Smooth muscle cell (in vitro differentiated cells): ENCODE results near the gene CFAP58. TPM values are rescaled to one million over a fixed set of nuclear protein-coding genes. Genes with fewer than 3 reads are reported as not detected.

Experiments used
- DNase-seq: peaks from one replicate; lab custom pipeline; 2025; ENCODE audit not compliant: unreplicated experiment; lab: John Stamatoyannopoulos, UW
- H2AFZ ChIP-seq: fragments of 200-600 bp; sonication (generic); 2 replicates; pipeline ENCODE4 v1.6.0; 2016; ENCODE audit warnings: antibody characterized with exemption, low read depth, mild to moderate bottlenecking
- H3F3A ChIP-seq: fragments of 200-600 bp; sonication (generic); 2 replicates; pipeline ENCODE4 v1.6.0; 2017; ENCODE audit warnings: antibody characterized with exemption, low read depth
- H3K27ac ChIP-seq: fragments of 200-600 bp; sonication (generic); 2 replicates; pipeline ENCODE4 v1.5.1; 2016; ENCODE audit warnings: low read depth, mild to moderate bottlenecking
- H3K27me3 ChIP-seq: fragments of 200-600 bp; sonication (generic); 2 replicates; pipeline ENCODE4 v1.6.1; 2016; ENCODE audit warnings: low read depth, mild to moderate bottlenecking
- H3K36me3 ChIP-seq: fragments of 200-600 bp; sonication (generic); 2 replicates; pipeline ENCODE4 v1.5.1; 2016; ENCODE audit warnings: low read depth
- H3K4me1 ChIP-seq: fragments of 200-600 bp; sonication (generic); 2 replicates; pipeline ENCODE4 v1.5.1; 2016; ENCODE audit warnings: low read depth
- H3K4me2 ChIP-seq: fragments of 200-600 bp; sonication (generic); 2 replicates; pipeline ENCODE4 v1.6.0; 2016; ENCODE audit warnings: mild to moderate bottlenecking
- H3K4me3 ChIP-seq: fragments of 200-600 bp; sonication (generic); 2 replicates; pipeline ENCODE4 v1.5.1; 2016; ENCODE audit warnings: mild to moderate bottlenecking
- H3K79me2 ChIP-seq: fragments of 200-600 bp; sonication (generic); 2 replicates; pipeline ENCODE4 v1.6.0; 2016; ENCODE audit warnings: low read depth, mild to moderate bottlenecking
- H3K9ac ChIP-seq: fragments of 200-600 bp; sonication (generic); 2 replicates; pipeline ENCODE4 v1.6.0; 2016; ENCODE audit warnings: low read depth
- H3K9me3 ChIP-seq: fragments of 200-600 bp; sonication (generic); replicated peaks from 2 replicates; pipeline ENCODE4 v1.5.1; 2016; ENCODE audit warnings: low read depth
- H4K20me1 ChIP-seq: fragments of 200-600 bp; sonication (generic); 2 replicates; pipeline ENCODE4 v1.6.0; 2016; ENCODE audit warnings: low read depth
- CTCF ChIP-seq: fragments of 200-600 bp; sonication (generic); IDR thresholded peaks from 2 replicates; pipeline ENCODE4 v1.5.1; 2017; ENCODE audit warnings: borderline replicate concordance, mild to moderate bottlenecking, antibody characterized with exemption; ENCODE audit not compliant: insufficient read depth, poor library complexity, severe bottlenecking
- WGBS: methylation state at CpG from one replicate; pipeline ENCODE4 v1.1.7; 2016; ENCODE audit warnings: low lambda C conversion rate; 5-methylcytosine and 5-hydroxymethylcytosine counted together
- polyA plus RNA-seq: library from polyadenylated mRNA; unstranded; fragments of >200 nt; fragmentation: Nextera tagmentation; extraction: Ambion mirVana; gene quantifications from 2 replicates; pipeline ENCODE4 v1.2.1, GENCODE V29; 2016
- total RNA-seq: library from RNA; depleted of rRNA; stranded (reverse); fragments of >200 nt; gene quantifications from 2 replicates; pipeline ENCODE4 v1.2.3, GENCODE V29; 2014

CFAP58 gene
- total and polyA plus RNA-seq, 2 experiments from 2014 or later, result 0.39 to 0.54 TPM

- Histone ChIP-seq H3K27me3 (peaks cover 10% of the 10 kb centered on the region), H3K4me1 (no peaks in the 10 kb centered on the region), H3K4me2 (no peak overlapping the region), H3K9me3 (no peaks in the 10 kb centered on the region), H3K27ac (no peak overlapping the region), H3K4me3 (no peak overlapping the region), H2AFZ (no peak overlapping the region), H3K36me3 (no peaks in the 10 kb centered on the region), H3K79me2 (no peaks in the 10 kb centered on the region), H3K9ac (no peak overlapping the region), H3F3A (no peaks in the 10 kb centered on the region), H4K20me1 (no peaks in the 10 kb centered on the region)
- DNase-seq, result no peak
- no peak for TF ChIP-seq CTCF
- WGBS, result 56% methylated on average over 8 of the region's 8 CpGs
Measured at GRCh38 chr10:104391150-104391968, 37.7 kb downstream of the CFAP58 start.

GRCh38 chr10:104391969-104392296 lies 38.3 kb downstream of the CFAP58 start:
- no peaks in the 10 kb centered on the region for H4K20me1 ChIP-seq
- H3K79me2 ChIP-seq, result no peaks in the 10 kb centered on the region
- H3K36me3 ChIP-seq, result no peaks in the 10 kb centered on the region
- no peak for TF ChIP-seq CTCF
- 85% methylated on average over 1 of the region's 1 CpG for WGBS
- H3K9ac ChIP-seq, result no peak overlapping the region
- no peak overlapping the region for H3K4me3 ChIP-seq
- H3K4me1 ChIP-seq, result no peaks in the 10 kb centered on the region
- no peaks in the 10 kb centered on the region for H3K9me3 ChIP-seq
- H2AFZ ChIP-seq, result no peak overlapping the region
- peaks cover 10% of the 10 kb centered on the region for H3K27me3 ChIP-seq
- DNase-seq, result no peak
- H3K27ac ChIP-seq, result no peak overlapping the region
- no peaks in the 10 kb centered on the region for H3F3A ChIP-seq
- H3K4me2 ChIP-seq, result no peak overlapping the region

- Histone ChIP-seq H3F3A (no peaks in the 10 kb centered on the region), H3K4me2 (no peak overlapping the region), H3K27ac (no peak overlapping the region), H3K27me3 (peaks cover 6% of the 10 kb centered on the region), H3K9ac (no peak overlapping the region), H3K9me3 (no peaks in the 10 kb centered on the region), H2AFZ (no peak overlapping the region), H3K79me2 (no peaks in the 10 kb centered on the region), H3K4me1 (no peaks in the 10 kb centered on the region), H3K36me3 (no peaks in the 10 kb centered on the region), H3K4me3 (no peak overlapping the region), H4K20me1 (no peaks in the 10 kb centered on the region)
- WGBS, result 89% methylated on average over 5 of the region's 5 CpGs
- TF ChIP-seq CTCF, result no peak
- DNase-seq, result no peak
Measured at GRCh38 chr10:104393387-104393786, 39.8 kb downstream of the CFAP58 start.

- TF ChIP-seq CTCF, result no peak
- no peak overlapping the region for H3K4me3 ChIP-seq
- no peak for DNase-seq
- H3K27me3 ChIP-seq, result peaks cover 8% of the 10 kb centered on the region
- H2AFZ ChIP-seq, result no peak overlapping the region
- H3K36me3 ChIP-seq, result no peaks in the 10 kb centered on the region
- H3K9me3 ChIP-seq, result no peaks in the 10 kb centered on the region
- H3K9ac ChIP-seq, result no peak overlapping the region
- no peaks in the 10 kb centered on the region for H4K20me1 ChIP-seq
- H3K27ac ChIP-seq, result no peak overlapping the region
- whole genome bisulfite sequencing, result 77% methylated on average over 2 of the region's 2 CpGs
- no peaks in the 10 kb centered on the region for H3K79me2 ChIP-seq
- H3K4me2 ChIP-seq, result no peak overlapping the region
- H3F3A ChIP-seq, result no peaks in the 10 kb centered on the region
- H3K4me1 ChIP-seq, result no peaks in the 10 kb centered on the region
Measured at GRCh38 chr10:104396581-104396980, 42.9 kb downstream of the CFAP58 start.
